ENCODE measurements around the gene RAB4B. TPM values are rescaled to one million over a fixed set of nuclear protein-coding genes. Genes with fewer than 3 reads are reported as not detected.
"Not testable (repeated sequence)": the region's sequence is repeated elsewhere in the genome, so short reads cannot be mapped to it uniquely, and the experiment has no call there.

Gene RAB4B
- total RNA-seq, 2 experiments from 2014 or later = 37.1 to 51.3 TPM

- H3K9me2 ChIP-seq (ENCODE audit: insufficient read depth, low read length); H3K36me3 ChIP-seq (ENCODE audit: insufficient read depth, low read length); DNase-seq (ENCODE audit: low spot score); H4K20me1 ChIP-seq (ENCODE audit: insufficient read depth, low read length); intact Hi-C loops (cut with micrococcal nuclease; ENCODE audit: unreplicated experiment); BruUV-seq (replicated peaks); H3K4me1 ChIP-seq (ENCODE audit: insufficient read depth, low read length, poor library complexity, severe bottlenecking); H3K9me3 ChIP-seq (ENCODE audit: low read length); H3K79me2 ChIP-seq (ENCODE audit: insufficient read depth, low read depth, low read length); H3K4me2 ChIP-seq (ENCODE audit: low read length); CTCF ChIA-PET (ENCODE audit: unreplicated experiment); POLR2A ChIA-PET; H3K4me3 ChIP-seq (ENCODE audit: low read depth, low read length, poor library complexity, severe bottlenecking); H2AFZ ChIP-seq (ENCODE audit: low read length); H3K27ac ChIP-seq (ENCODE audit: low read depth, low read length, poor library complexity, severe bottlenecking): not testable (repeated sequence)
Observed at GRCh38 chr19:40825460-40826095, 47.5 kb downstream of the RAB4B start.

- H3K4me1 ChIP-seq (ENCODE audit: insufficient read depth, low read length, poor library complexity, severe bottlenecking); BruUV-seq (replicated peaks); H3K4me3 ChIP-seq (ENCODE audit: low read depth, low read length, poor library complexity, severe bottlenecking); intact Hi-C loops (cut with micrococcal nuclease; ENCODE audit: unreplicated experiment); H3K9me2 ChIP-seq (ENCODE audit: insufficient read depth, low read length); H3K79me2 ChIP-seq (ENCODE audit: insufficient read depth, low read depth, low read length); H3K9me3 ChIP-seq (ENCODE audit: low read length); CTCF ChIA-PET (ENCODE audit: unreplicated experiment); H2AFZ ChIP-seq (ENCODE audit: low read length); DNase-seq (ENCODE audit: low spot score); H3K27ac ChIP-seq (ENCODE audit: low read depth, low read length, poor library complexity, severe bottlenecking); H4K20me1 ChIP-seq (ENCODE audit: insufficient read depth, low read length); H3K36me3 ChIP-seq (ENCODE audit: insufficient read depth, low read length); H3K4me2 ChIP-seq (ENCODE audit: low read length); POLR2A ChIA-PET: not testable (repeated sequence)
Observed at GRCh38 chr19:40826312-40826698, 48.3 kb downstream of the RAB4B start.

DNA sequence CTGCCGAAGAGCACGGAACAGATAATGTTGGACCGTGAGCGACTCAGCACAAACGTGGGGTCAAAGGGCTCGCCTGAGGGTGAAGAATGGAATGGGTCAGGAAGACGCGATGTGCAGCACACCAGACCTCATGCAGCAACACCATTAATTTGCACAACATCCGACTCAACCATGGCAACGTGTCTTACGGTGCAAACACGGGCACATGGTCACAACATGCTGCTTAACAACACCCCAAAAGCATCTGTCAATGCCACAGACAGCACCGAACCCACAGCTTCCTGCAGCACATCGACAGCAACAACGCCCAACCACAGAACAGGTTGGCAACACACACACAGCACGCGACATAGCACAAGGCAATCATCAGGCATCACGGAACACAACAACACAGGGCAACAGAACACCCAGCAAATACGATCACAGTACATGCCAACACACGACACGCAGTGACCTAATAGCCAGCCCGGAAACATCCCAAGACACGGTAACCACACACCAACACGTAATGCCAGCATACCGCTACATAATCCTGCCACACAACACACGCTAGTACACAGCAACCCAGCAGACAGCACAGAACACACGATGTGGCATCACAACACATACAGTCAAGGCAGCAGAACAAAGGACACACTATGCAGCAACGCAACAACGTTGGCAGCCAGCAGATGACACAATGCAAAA lies 48.8 kb downstream of the RAB4B start:
- POLR2A ChIA-PET; H3K4me2 ChIP-seq (ENCODE audit: low read length); H3K27ac ChIP-seq (ENCODE audit: low read depth, low read length, poor library complexity, severe bottlenecking); DNase-seq (ENCODE audit: low spot score); CTCF ChIA-PET (ENCODE audit: unreplicated experiment); H4K20me1 ChIP-seq (ENCODE audit: insufficient read depth, low read length); intact Hi-C loops (cut with micrococcal nuclease; ENCODE audit: unreplicated experiment); H3K4me3 ChIP-seq (ENCODE audit: low read depth, low read length, poor library complexity, severe bottlenecking); H3K79me2 ChIP-seq (ENCODE audit: insufficient read depth, low read depth, low read length); H3K36me3 ChIP-seq (ENCODE audit: insufficient read depth, low read length); H2AFZ ChIP-seq (ENCODE audit: low read length); H3K4me1 ChIP-seq (ENCODE audit: insufficient read depth, low read length, poor library complexity, severe bottlenecking); H3K9me2 ChIP-seq (ENCODE audit: insufficient read depth, low read length); H3K9me3 ChIP-seq (ENCODE audit: low read length): not testable (repeated sequence)
- BruUV-seq (replicated peaks) = TSS peak; percentile 41

- H3K4me3 ChIP-seq (ENCODE audit: low read depth, low read length, poor library complexity, severe bottlenecking) = no peak overlapping the region
- no peak for TF ChIP-seq CTCF (conservative IDR thresholded peaks at IDR 0.05; ENCODE audit: low read length)
- TF ChIP-seq EZH2phosphoT487 (IDR thresholded peaks at IDR 0.05; ENCODE audit: borderline replicate concordance, low read depth, low read length) = no peak
- intact Hi-C loops (cut with micrococcal nuclease; ENCODE audit: unreplicated experiment) = no loop called here
- CTCF ChIA-PET (ENCODE audit: unreplicated experiment) = no interaction called here
- H3K79me2 ChIP-seq (ENCODE audit: insufficient read depth, low read depth, low read length) = no peaks in the 10 kb centered on the region
- H3K9me3 ChIP-seq (ENCODE audit: low read length) = no peaks in the 10 kb centered on the region
- H3K4me1 ChIP-seq (ENCODE audit: insufficient read depth, low read length, poor library complexity, severe bottlenecking) = peaks cover 5% of the 10 kb centered on the region
- no peak overlapping the region for H3K4me2 ChIP-seq (ENCODE audit: low read length)
- no TSS peak for BruUV-seq (replicated peaks)
- no peaks in the 10 kb centered on the region for H4K20me1 ChIP-seq (ENCODE audit: insufficient read depth, low read length)
- no peaks in the 10 kb centered on the region for H3K9me2 ChIP-seq (ENCODE audit: insufficient read depth, low read length)
- H3K27ac ChIP-seq (ENCODE audit: low read depth, low read length, poor library complexity, severe bottlenecking) = no peak overlapping the region
- no peaks in the 10 kb centered on the region for H3K36me3 ChIP-seq (ENCODE audit: insufficient read depth, low read length)
- DNase-seq (ENCODE audit: low spot score) = no peak
- POLR2A ChIA-PET = no interaction called here
- no peak overlapping the region for H2AFZ ChIP-seq (ENCODE audit: low read length)
Observed at GRCh38 chr19:40827386-40828247, 49.6 kb downstream of the RAB4B start.

Measured in OCI-LY7 (cell line).